ENCODE results near the gene POMGNT1.

DNA sequence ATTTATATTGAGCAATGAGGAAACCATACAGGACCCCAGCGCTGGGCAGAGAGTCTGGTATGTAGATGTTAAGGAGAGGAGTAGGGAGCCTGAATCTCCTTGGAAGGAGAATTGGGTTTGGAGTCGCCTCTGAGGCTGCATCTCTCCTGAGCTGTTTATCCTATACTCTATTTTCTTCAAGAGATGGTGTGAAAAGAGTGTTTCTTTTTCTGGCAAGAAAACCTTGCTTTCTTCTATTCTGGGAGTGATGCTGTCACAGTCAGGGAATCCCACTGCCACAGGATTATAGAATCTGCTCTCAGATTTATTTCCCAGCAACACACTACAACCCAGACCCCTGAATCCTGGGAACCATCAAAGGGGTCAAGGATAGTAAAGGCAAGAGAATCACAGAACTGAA lies 8.2 kb upstream of the POMGNT1 start:
- TF ChIP-seq GATA3 (IDR thresholded peaks at IDR 0.05; ENCODE audit: low read depth, low read length) (no peak), GATA2 (IDR thresholded peaks at IDR 0.05; ENCODE audit: low read depth, low read length) (no peak)
